Measurements from ENCODE around the gene EFNA5.

EFNA5 gene

DNA sequence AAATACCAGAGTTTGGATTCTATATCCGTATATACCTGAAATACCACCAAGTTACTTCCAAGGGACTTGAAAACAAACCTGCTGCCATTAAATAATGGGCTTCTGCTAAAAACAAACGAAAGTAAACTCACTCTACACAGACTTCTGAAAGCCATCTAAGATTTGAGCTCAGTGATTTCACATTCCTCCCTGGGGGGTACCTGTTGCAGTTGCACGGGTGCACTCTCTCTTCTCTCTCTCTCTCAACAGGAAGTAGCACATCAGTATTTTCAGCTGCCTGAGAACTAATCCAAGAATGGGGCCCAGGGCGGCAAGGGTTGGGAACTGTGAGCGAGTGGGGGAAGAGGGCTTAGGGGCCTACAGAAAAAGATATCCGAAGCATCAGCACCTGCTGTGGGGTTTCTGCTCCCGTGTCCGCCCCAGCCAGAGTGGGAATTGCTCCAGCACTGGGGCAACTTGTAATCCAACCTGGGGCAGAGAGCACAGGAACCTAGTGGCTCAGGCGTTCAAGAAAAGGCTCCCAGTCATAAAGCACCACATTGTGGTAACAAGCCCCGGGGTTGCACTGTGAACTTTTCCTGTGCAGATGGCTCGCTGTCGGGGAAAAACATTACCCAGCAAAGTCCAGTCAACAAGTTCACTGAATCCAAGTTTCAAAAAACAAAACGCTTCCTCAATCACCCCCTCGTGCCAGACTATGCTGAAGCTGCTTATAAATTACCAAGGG lies 99.8 kb downstream of the EFNA5 start:
- DNase-seq (ENCODE audit: low read depth) = no peak

DNA sequence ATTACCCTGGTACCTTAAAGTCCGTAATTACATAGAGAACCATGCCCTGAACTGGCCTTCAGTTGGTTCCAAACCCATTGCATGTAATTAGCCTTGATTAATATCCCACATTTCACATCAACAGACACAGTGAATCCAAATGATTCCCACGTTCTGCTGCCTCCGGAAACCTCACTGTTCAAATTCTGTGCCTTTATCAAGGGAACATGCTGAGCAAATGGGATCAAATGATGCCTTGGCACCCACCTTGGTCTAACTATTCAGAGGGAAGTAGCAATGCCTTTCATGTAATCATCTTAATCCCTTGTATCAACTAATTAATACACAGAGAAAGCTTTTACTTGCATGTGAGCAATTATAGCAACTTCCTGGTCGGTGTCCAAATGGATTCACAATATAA lies 100.6 kb downstream of the EFNA5 start:
- no peak for DNase-seq (ENCODE audit: low read depth)

DNA sequence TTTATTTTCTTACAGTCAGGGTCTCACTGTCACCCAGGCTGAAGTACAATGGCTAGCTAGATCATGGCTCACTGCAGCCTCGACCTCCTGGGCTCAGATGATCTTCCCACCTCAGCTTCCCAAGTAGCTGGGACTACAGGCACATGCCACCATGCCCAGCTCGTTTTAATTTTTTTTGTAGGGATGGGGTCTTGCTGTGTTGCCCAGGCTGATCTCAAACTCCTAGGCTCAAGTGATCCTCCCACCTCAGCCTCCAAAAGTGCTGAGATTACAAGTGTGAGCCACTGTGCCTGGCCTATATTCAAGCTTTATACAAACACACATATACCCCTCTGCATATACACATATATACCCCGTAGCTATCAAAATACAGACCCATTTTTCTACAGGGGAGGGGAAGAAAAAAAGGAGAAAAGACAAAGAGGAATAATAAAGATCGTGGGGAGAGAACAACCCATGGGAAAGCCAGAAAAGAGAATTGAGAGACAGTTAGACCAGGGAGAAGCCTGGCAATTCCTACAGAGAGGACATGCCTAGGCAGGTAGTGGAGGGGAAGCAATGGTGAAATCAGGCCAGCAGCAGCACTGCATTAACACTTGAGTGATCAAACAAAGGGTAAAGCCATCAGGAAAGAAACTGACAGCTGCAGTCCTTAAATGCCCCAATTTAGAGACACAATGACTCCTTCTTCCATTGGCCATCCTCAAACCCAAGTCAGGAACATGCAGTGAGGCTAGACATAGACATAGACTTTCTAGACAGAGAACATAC lies 102.7 kb downstream of the EFNA5 start:
- no peak for DNase-seq (ENCODE audit: low read depth)

DNA sequence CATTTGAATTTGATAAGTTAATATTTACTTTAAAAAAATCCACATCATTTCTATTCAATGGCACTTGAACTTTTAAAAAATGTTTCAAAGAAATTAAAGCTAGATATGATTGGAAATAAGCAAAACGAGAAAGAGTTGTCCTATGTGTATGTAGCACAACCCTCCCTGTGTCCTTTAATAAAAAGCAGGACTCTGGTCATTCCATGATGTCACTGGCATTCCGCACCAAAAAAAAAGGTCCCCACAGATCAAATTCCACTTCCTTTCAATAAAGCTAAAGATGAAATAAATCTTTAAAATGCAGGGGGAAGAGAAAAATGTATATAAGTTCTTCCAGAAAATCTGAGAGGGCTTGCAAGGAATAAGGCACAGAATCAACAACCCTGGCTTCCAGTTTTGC lies 103.8 kb downstream of the EFNA5 start:
- no peak for DNase-seq (ENCODE audit: low read depth)

DNA sequence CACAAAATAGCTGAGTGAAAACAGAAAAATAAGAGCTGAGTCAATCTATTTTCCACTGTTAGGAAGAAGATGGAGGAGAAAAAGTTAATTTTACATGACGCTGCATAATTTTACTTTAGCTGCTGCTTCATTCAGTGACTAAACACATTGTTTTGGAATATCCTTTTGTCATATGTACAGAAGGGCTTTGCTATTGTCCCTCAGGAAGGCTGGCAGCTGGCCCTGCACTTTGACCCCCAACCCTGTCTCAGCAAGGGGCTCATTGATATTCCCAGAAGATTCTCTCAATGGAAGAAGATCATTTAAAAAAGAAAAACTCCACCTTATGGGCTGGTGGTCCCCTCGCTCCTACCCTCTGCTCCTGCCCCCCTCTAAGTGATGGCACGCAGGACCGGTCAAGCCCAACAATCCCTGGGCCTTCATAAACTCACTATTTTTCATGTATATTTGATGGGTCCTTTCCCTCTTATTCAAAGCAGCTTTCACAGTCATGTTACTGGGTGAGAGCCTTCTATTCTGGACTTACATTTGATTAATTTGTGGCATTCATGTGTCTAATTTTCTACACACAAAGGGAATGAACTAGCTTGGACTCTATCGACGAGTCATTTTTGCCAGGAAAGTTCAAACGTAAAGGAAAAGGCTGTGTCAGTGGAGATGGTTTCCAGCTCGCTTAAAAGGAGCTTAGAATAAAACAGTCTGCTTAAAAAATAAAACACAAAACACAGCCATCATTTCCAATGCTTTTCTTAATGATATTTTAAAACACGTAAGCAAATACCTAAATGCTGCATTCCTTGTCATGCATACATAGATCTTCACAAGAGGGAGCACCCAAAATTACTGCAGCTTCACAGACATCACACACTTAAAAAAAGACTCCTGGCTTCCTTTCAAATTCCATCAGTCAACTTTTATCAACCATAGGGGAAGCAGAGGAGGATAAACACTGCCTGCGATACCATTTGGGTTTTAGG lies 104.7 kb downstream of the EFNA5 start:
- no peak for DNase-seq (ENCODE audit: low read depth)

DNA sequence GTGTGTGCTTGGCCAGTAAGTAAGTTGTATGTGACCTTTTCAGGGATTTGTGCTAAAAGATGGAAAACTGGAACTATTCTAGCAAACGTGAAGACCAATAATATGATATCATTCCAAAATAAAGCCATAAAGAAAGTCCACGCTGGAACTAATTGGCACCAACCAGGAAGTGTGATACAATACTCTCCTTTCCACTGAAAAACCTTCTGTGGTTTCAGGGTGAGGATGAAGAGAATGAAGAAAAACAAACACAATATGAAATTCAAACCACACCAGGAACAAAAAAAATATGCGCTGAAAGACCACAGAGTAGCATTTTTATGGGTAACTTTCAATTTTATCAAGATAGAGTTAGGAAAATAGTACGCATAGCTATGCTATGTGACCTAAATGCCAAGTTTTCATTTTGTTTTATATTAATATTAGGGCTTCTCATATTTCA lies 105.8 kb downstream of the EFNA5 start:
- no peak for DNase-seq (ENCODE audit: low read depth)

DNA sequence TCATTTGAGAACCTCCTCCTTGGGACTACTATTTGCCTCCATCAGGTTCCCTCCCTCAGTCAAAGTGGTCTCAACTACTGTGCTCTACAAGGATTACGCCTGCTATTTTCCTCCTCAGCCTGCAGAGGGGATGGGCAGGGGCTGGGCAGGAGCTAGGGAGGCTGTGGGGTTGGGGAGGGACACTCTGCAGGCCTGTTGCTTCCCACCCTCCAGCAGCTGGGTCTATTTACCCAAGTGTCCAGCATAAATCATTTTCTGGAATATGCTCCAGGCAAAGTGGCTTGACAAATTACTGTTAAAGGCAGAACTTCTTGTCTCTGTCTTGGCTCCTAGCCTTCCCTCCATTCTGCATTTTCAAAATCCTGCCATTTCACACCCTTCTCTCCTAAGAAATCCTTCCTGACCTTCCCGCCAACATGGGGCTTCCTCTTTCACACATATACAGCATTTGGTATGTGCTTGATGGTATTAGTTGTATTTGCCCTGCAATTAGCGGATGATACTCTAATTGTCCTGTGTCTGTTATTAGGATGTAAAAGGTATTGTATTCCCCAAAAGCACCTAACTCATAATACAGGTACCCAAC lies 106.7 kb downstream of the EFNA5 start:
- DNase-seq (ENCODE audit: low read depth) = no peak

DNA sequence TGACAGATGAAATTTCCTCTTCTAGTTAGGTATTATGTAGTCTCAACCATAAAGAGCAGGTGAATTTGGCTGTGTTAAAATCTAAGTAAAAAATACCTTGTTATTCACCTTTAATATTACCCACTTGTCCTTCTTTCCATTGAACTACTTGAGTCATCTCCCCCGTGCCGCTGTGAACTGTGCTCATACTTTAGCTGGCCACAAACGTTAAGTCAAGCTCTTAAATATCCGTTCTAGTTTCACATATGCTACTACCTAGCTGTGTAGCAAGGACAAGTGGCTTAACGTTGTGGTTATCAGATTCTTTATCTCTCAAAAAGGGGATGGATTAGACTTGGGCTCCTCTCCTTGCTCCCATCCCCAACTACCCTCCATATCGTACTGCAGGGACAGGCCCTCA lies 110.4 kb downstream of the EFNA5 start:
- no peak for DNase-seq (ENCODE audit: low read depth)

DNA sequence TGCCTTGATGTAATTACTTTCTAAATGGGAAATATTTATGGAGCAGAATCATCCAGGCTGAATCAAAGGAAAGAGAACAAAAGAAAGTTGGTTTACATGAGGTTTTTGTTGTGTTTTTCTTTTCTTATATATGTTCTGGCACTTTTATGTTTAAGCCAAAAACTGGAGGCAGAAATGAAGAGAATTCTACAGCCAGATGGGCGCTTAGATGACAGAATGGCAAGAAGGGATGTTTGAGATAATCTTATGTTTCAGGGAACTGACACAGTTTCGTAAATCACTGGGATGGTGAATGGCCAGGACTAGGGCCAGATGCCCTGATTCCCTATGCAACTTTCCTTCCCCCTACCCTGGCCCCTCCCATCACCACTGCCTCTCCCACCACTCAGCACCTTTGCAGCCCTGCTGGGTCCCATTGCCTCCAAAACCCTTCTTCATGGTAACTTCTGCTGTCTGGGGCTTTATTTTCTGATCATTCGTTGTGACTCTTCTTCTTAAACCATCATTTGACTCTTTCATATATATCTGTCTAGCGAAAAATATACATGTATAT lies 111.8 kb downstream of the EFNA5 start:
- no peak for DNase-seq (ENCODE audit: low read depth)

DNA sequence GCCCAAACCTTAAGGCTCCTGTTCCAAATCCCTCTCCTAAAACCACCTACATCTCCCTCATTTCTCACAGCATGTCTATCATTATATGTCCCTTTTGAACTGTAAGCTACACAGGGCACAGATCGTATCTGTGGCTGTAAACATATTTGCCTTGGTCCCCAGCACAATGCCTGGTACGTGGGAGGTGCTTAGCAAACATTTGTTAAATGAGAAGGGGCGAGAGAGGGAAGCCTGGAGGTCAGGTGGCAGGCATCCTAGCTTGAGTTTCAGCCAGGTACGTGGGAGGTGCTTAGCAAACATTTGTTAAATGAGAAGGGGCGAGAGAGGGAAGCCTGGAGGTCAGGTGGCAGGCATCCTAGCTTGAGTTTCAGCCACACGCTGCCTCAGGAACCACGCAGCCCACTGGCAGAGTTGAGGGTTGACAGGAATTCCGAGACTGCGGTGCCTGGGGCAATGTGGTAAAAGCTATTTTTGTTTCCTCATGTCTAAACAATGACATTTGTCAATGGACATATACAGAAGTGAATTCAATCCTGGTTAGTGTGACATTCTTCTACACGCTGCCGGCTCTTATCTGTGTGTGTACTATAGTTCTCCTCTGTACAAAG lies 113.6 kb downstream of the EFNA5 start:
- no peak for DNase-seq (ENCODE audit: low read depth)

DNA sequence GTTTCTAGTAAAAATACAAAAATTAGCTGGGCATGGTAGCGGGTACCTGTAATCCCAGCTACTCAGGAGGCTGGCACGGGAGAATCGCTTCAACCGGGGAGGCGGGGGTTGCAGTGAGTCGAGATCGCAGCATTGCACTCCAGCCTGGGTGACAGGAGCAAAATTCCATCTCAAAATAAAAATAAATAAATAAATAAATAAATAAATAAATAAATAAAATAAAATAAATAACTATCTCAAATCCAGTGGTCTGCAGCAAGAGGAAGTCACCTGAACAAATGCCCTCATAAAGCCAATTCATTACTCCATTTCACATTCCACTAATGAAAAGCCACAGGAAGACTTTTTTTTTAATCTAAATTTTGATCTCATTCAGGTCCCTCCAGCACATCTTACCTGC lies 114.2 kb downstream of the EFNA5 start:
- DNase-seq (ENCODE audit: low read depth) = no peak

DNA sequence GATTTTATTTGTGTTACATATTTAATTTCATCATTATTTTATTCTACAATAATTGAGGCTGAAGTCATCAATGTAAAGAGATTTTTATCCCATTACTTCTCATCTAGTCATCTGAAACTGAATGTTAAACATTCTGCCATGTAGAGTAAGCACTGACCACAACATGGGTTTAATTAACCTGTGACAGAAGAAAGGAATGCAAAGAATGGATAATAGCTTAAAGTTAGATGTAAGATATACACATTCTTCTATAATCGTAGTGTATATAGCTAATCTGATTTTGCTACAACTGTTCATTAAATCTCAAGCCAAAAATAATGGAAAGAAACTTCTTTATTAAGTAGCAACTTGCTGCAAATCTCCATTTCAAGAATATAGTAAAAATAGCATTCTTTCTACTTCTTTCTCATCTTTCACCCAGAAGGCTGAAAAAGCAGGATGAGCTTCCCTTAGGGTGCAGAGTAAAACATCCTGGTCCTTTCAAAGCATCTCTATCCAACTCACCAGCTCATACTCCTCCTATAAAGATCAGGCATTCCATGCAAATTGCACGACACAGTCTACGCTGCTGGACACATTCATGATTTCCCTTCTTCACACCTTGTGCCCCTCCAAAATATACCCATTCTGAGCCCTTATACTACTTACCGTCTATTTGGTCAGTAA lies 115.2 kb downstream of the EFNA5 start:
- DNase-seq (ENCODE audit: low read depth) = no peak

DNA sequence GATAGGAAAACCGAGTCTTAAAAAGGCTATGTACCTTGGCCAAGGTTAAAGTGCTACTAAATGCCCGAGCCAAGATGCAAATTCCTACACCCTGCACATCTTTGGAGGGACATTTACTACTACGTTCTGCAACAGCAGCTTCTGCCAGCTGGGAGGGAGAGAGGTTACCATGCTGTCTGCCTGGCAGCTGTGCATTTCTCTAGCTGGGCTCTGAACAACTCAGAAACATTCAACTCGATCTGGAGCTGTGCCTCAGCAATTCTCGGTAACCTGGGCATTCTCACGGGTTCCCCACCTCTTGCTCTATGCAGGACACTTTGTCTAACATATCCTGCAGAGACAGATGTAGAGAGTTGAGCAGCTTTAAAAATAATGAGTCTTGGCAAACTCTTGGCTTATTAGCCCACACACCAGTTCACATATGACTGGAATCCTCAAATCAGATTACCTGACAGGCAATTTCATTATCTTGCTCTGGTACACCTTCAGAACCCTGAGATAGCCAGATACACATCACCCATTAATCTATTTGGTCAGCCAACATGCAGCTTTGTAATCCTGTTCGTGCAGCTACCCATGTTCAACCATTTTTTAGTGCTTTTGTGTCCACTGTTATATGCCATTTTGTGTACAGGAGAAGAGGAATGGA lies 115.8 kb downstream of the EFNA5 start:
- no peak for DNase-seq (ENCODE audit: low read depth)

DNA sequence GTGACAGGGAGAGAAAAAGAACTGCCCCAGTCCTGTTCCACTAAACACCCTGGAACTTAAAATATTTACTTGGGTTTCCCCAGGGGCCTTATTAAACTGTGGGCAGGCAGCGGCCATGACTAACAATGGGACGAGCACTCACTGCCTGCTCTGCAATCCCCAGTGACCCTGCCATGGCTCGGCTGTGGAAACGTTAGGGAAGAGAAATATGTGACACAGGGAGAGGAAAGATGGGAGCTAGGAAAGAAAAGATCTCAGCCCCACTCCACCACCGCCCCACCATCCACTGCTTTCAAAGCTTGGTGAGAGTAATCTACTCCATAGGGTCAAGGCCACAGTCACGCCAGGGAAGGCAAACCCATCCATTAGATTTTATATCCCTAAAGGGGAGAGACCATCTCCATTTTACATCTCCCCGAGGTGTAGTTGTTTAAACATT lies 117.6 kb downstream of the EFNA5 start:
- DNase-seq (ENCODE audit: low read depth) = no peak

DNA sequence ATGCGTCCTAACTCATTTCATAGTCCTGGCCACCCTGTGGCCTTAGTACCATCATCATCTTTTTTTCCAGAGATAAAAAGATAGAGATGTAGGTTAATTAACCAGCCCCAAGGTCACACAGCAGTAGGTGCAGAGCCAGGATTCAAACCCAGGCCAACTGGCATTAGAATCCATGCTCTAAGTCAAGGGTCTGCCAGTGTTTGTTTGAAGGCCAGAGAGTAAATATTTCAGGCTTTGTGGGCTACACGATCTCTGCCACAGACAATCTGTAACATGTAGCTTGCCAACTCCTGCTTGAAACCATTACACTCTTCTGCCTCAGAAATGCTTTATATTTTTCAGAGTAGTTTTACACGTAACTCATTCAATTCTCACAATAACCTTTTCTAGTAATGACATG lies 119.6 kb downstream of the EFNA5 start:
- DNase-seq (ENCODE audit: low read depth) = no peak

DNA sequence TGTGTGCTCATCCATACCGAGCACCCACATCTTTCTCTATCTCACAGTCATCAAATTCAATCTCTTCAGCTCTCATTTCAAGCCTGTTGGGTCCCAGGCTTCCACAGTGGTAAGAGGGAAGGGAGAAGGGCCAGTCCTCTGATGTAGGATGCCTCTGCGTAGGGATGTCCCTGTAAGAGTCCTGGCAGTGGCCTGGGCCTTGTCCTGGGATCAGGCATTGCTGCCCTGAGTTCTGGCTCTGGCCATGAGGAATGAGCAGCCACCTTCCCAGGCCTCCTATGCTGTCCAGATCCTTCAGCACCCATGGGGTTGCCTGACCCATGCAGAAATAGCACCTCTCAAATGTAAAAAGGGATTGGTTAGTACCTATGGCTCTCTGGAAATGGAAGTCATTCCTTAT lies 121.2 kb downstream of the EFNA5 start:
- no peak for DNase-seq (ENCODE audit: low read depth)

DNA sequence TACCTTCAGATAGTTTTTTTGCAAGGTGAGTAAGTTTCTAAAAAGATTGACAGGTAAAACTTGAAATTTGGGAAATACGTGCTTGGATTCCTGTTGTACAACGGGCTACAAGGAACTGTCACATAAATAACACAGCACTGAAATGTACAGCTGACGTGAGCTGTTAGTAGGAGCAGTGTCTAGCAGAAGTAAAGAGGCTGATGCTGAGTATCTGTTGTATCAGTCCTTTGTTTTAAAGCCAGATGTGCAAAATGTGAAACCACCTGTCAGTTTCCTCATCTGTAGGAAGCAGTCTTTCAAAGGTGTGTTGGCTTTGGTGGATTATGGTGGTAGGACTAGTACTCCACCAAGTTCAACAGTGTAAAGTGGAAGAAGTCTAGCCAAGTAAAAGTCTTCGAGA lies 122.3 kb downstream of the EFNA5 start:
- DNase-seq (ENCODE audit: low read depth) = no peak

DNA sequence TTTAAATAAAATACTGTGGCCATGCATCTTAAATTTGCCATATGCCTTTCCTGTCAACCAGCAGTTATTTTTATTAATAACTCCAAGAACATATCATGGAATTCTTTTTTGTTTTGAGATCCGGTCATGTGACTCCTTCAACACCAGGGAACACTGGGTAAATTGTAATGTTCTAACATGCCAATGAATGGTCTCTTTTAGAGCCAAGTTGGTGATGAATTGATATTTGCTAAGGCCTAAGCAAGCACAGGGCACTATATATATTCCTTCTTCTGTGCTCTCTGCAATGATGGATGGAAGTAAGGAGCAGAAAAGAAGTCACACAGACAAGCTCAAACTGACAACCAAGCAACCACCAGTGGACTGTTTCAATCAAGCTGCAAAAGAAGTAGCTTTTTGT lies 124.0 kb downstream of the EFNA5 start:
- no peak for DNase-seq (ENCODE audit: low read depth)

DNA sequence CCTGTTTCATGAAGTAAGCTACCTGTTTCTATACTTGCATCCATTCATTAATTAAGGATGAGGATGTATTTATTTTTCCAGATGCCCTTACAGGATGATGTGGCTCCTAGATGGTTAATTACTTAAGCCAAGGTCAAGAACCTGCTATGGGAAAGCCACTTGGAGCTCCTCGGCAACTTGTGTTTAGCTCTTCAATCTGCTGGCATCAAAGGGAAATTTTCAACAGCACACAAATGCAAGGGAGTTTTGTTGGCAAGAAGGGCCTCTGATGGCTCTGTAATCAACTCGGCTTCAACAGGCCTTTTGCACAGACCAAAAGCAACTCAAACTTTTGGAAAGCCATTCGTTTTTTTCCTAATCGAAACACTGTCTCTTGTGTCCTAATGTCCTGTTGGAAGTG lies 125.3 kb downstream of the EFNA5 start:
- DNase-seq (ENCODE audit: low read depth) = no peak

DNA sequence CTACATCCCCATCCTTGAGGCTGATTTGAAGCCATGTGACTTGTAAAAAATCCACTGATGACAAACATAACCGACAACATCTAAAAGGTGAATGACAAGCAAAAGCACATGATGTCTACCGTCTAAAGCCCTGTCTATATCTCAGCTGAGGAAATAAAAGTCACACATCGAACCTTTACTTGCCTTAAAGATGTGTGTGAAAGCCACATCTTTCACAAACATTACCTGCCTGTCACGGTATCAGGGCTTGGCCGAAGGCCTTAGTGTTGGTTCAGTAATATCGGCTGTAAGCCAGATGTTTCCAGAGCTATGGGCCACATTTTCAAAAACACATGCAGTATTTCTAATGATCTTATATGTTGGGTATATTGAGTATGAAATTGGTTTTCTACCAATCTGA lies 125.8 kb downstream of the EFNA5 start:
- DNase-seq (ENCODE audit: low read depth) = no peak
